Neural cell (in vitro differentiated cells): Measurements from ENCODE around the gene AOX1. TPM values are rescaled to one million over a fixed set of nuclear protein-coding genes. Genes with fewer than 3 reads are reported as not detected.

Experiments used
- H2AFZ ChIP-seq: fragments of 200-600, 300-800 bp; sonication (generic), shearing (Covaris generic); 2 replicates; pipeline ENCODE4 v1.6.0; 2014; ENCODE audit warnings: low read depth, mild to moderate bottlenecking, antibody characterized with exemption, low read length, moderate library complexity
- H3F3A ChIP-seq: fragments of 200-600 bp; shearing (Covaris generic); 2 replicates; pipeline ENCODE4 v1.6.1; 2016; ENCODE audit warnings: mild to moderate bottlenecking, moderate library complexity, mixed read lengths, antibody characterized with exemption, low read length; ENCODE audit not compliant: insufficient read depth, poor library complexity, severe bottlenecking
- H3K27ac ChIP-seq: fragments of 200-600, 300-800 bp; sonication (generic), shearing (Covaris generic); 2 replicates; pipeline ENCODE4 v1.5.1; 2014; ENCODE audit warnings: mild to moderate bottlenecking, low read length, moderate library complexity
- H3K27me3 ChIP-seq: fragments of 300-800, 200-600 bp; sonication (generic), shearing (Covaris generic); 2 replicates; pipeline ENCODE4 v1.6.0; 2014; ENCODE audit warnings: mild to moderate bottlenecking, low read depth, low read length, moderate library complexity; ENCODE audit not compliant: insufficient read depth
- H3K36me3 ChIP-seq: fragments of 300-800, 200-600 bp; sonication (generic), shearing (Covaris generic); 2 replicates; pipeline ENCODE4 v1.5.1; 2014; ENCODE audit warnings: mild to moderate bottlenecking, antibody characterized with exemption, low read length, moderate library complexity; ENCODE audit not compliant: insufficient read depth
- H3K4me2 ChIP-seq: fragments of 300-800, 200-600 bp; sonication (generic), shearing (Covaris generic); 2 replicates; pipeline ENCODE4 v1.6.0; 2014; ENCODE audit warnings: mild to moderate bottlenecking, low read length
- H3K4me3 ChIP-seq: fragments of 300-800, 200-600 bp; sonication (generic), shearing (Covaris generic); 2 replicates; pipeline ENCODE4 v1.5.1; 2014; ENCODE audit warnings: mild to moderate bottlenecking, low read length, moderate library complexity
- H3K79me2 ChIP-seq: fragments of 200-600 bp; shearing (Covaris generic); replicated peaks from 2 replicates; pipeline ENCODE4 v1.6.0; 2014; ENCODE audit warnings: mild to moderate bottlenecking, low read length, moderate library complexity; ENCODE audit not compliant: insufficient read depth
- H3K9ac ChIP-seq: fragments of 300-800, 200-600 bp; sonication (generic), shearing (Covaris generic); 2 replicates; pipeline ENCODE4 v1.6.1; 2016; ENCODE audit warnings: mild to moderate bottlenecking, low read length, mixed read lengths
- H3K9me2 ChIP-seq: fragments of 200-600 bp; shearing (Covaris generic); 2 replicates; pipeline ENCODE4 v1.6.1; 2016; ENCODE audit warnings: mild to moderate bottlenecking, low read length, mixed read lengths; ENCODE audit not compliant: insufficient read depth
- H3K9me3 ChIP-seq: fragments of 200-600, 300-800 bp; sonication (generic), shearing (Covaris generic); 2 replicates; pipeline ENCODE4 v1.6.1; 2016; ENCODE audit warnings: mild to moderate bottlenecking, mixed run types, low read length, moderate library complexity, mixed read lengths
- H4K20me1 ChIP-seq: fragments of 200-600 bp; shearing (Covaris generic); 2 replicates; pipeline ENCODE4 v1.6.1; 2016; ENCODE audit warnings: mild to moderate bottlenecking, mixed run types; ENCODE audit not compliant: insufficient read depth
- CTCF ChIP-seq: fragments of 450-650 bp; IDR thresholded peaks from 2 replicates; pipeline ENCODE4 v1.5.1; 2014; ENCODE audit warnings: antibody characterized with exemption, mild to moderate bottlenecking, moderate library complexity; ENCODE audit not compliant: poor library complexity, severe bottlenecking
- EP300 ChIP-seq: fragments of 450-650 bp; conservative IDR thresholded peaks from 2 replicates; pipeline ENCODE4 v1.6.1; 2014; ENCODE audit warnings: antibody characterized with exemption, mild to moderate bottlenecking, moderate library complexity; ENCODE audit not compliant: poor library complexity, severe bottlenecking
- EZH2 ChIP-seq: fragments of 200-600, 300-800 bp; shearing (Covaris generic), sonication (generic); IDR thresholded peaks from 2 replicates; pipeline ENCODE4 v1.6.1; 2014; ENCODE audit warnings: antibody characterized with exemption, low read length, borderline replicate concordance, mild to moderate bottlenecking; ENCODE audit not compliant: insufficient read depth, poor library complexity, severe bottlenecking
- MXI1 ChIP-seq: fragments of 450-650 bp; conservative IDR thresholded peaks from 2 replicates; pipeline ENCODE4 v1.6.1; 2014; ENCODE audit warnings: antibody characterized with exemption, mild to moderate bottlenecking; ENCODE audit not compliant: poor library complexity, severe bottlenecking
- POLR2AphosphoS5 ChIP-seq: IDR thresholded peaks from 2 replicates; pipeline ENCODE4 v1.6.1; 2012
- RAD21 ChIP-seq: fragments of 450-650 bp; conservative IDR thresholded peaks from 2 replicates; pipeline ENCODE4 v1.6.1; 2014; ENCODE audit warnings: antibody characterized with exemption, mild to moderate bottlenecking, moderate library complexity
- REST ChIP-seq: IDR thresholded peaks from 2 replicates; pipeline ENCODE4 v1.6.1; 2012; ENCODE audit warnings: borderline replicate concordance
- SMC3 ChIP-seq: fragments of 450-650 bp; conservative IDR thresholded peaks from 2 replicates; pipeline ENCODE4 v1.6.1; 2014; ENCODE audit warnings: antibody characterized with exemption, mild to moderate bottlenecking, moderate library complexity; ENCODE audit not compliant: poor library complexity
- TAF1 ChIP-seq: IDR thresholded peaks from 2 replicates; pipeline ENCODE4 v1.6.1; 2012; ENCODE audit warnings: low read depth
- polyA plus RNA-seq: library from polyadenylated mRNA; depleted of rRNA; stranded (reverse); fragments of >200 nt; gene quantifications from 2 replicates; pipeline ENCODE4 v1.2.3, GENCODE V29; 2014

The AOX1 gene
- polyA plus RNA-seq, 1 donor from 2014 or later: not detected

GRCh38 chr2:200620606-200621390 is 35.0 kb downstream of the AOX1 start:
- no peak overlapping the region for H3K4me2 ChIP-seq
- no peaks in the 10 kb centered on the region for H3K9me3 ChIP-seq
- no peak for TF ChIP-seq EP300
- no peak for TF ChIP-seq TAF1
- TF ChIP-seq REST: no peak
- H3K27me3 ChIP-seq: no peaks in the 10 kb centered on the region
- no peaks in the 10 kb centered on the region for H3K36me3 ChIP-seq
- no peak overlapping the region for H3K9ac ChIP-seq
- no peak overlapping the region for H2AFZ ChIP-seq
- no peaks in the 10 kb centered on the region for H3F3A ChIP-seq
- no peak overlapping the region for H3K4me3 ChIP-seq
- no peaks in the 10 kb centered on the region for H3K79me2 ChIP-seq
- no peaks in the 10 kb centered on the region for H3K9me2 ChIP-seq
- no peak overlapping the region for H3K27ac ChIP-seq
- H4K20me1 ChIP-seq: no peaks in the 10 kb centered on the region

GRCh38 chr2:200622106-200622505 is 36.3 kb downstream of the AOX1 start:
- Histone ChIP-seq H2AFZ (no peak overlapping the region), H3K79me2 (no peaks in the 10 kb centered on the region), H4K20me1 (no peaks in the 10 kb centered on the region), H3K4me3 (no peak overlapping the region), H3F3A (no peaks in the 10 kb centered on the region), H3K4me2 (no peak overlapping the region), H3K27ac (no peak overlapping the region), H3K9me2 (no peaks in the 10 kb centered on the region), H3K9ac (no peak overlapping the region), H3K9me3 (no peaks in the 10 kb centered on the region), H3K27me3 (no peaks in the 10 kb centered on the region), H3K36me3 (no peaks in the 10 kb centered on the region)
- TF ChIP-seq REST (no peak), RAD21 (no peak), MXI1 (no peak), POLR2AphosphoS5 (no peak), SMC3 (no peak), TAF1 (no peak), EP300 (no peak), EZH2 (no peak), CTCF (no peak)
